Smooth muscle cell (in vitro differentiated cells): Measurements from ENCODE around the gene ACSL3. TPM values are rescaled to one million over a fixed set of nuclear protein-coding genes. Genes with fewer than 3 reads are reported as not detected.

Experiments
- DNase-seq: peaks from one replicate; lab custom pipeline; 2025; ENCODE audit not compliant: unreplicated experiment; lab: John Stamatoyannopoulos, UW
- H2AFZ ChIP-seq: fragments of 200-600 bp; sonication (generic); 2 replicates; pipeline ENCODE4 v1.6.0; 2016; ENCODE audit warnings: antibody characterized with exemption, low read depth, mild to moderate bottlenecking
- H3F3A ChIP-seq: fragments of 200-600 bp; sonication (generic); 2 replicates; pipeline ENCODE4 v1.6.0; 2017; ENCODE audit warnings: antibody characterized with exemption, low read depth
- H3K27ac ChIP-seq: fragments of 200-600 bp; sonication (generic); 2 replicates; pipeline ENCODE4 v1.5.1; 2016; ENCODE audit warnings: low read depth, mild to moderate bottlenecking
- H3K27me3 ChIP-seq: fragments of 200-600 bp; sonication (generic); 2 replicates; pipeline ENCODE4 v1.6.1; 2016; ENCODE audit warnings: low read depth, mild to moderate bottlenecking
- H3K36me3 ChIP-seq: fragments of 200-600 bp; sonication (generic); 2 replicates; pipeline ENCODE4 v1.5.1; 2016; ENCODE audit warnings: low read depth
- H3K4me1 ChIP-seq: fragments of 200-600 bp; sonication (generic); 2 replicates; pipeline ENCODE4 v1.5.1; 2016; ENCODE audit warnings: low read depth
- H3K4me2 ChIP-seq: fragments of 200-600 bp; sonication (generic); 2 replicates; pipeline ENCODE4 v1.6.0; 2016; ENCODE audit warnings: mild to moderate bottlenecking
- H3K4me3 ChIP-seq: fragments of 200-600 bp; sonication (generic); 2 replicates; pipeline ENCODE4 v1.5.1; 2016; ENCODE audit warnings: mild to moderate bottlenecking
- H3K79me2 ChIP-seq: fragments of 200-600 bp; sonication (generic); 2 replicates; pipeline ENCODE4 v1.6.0; 2016; ENCODE audit warnings: low read depth, mild to moderate bottlenecking
- H3K9ac ChIP-seq: fragments of 200-600 bp; sonication (generic); 2 replicates; pipeline ENCODE4 v1.6.0; 2016; ENCODE audit warnings: low read depth
- H3K9me3 ChIP-seq: fragments of 200-600 bp; sonication (generic); replicated peaks from 2 replicates; pipeline ENCODE4 v1.5.1; 2016; ENCODE audit warnings: low read depth
- H4K20me1 ChIP-seq: fragments of 200-600 bp; sonication (generic); 2 replicates; pipeline ENCODE4 v1.6.0; 2016; ENCODE audit warnings: low read depth
- CTCF ChIP-seq: fragments of 200-600 bp; sonication (generic); IDR thresholded peaks from 2 replicates; pipeline ENCODE4 v1.5.1; 2017; ENCODE audit warnings: borderline replicate concordance, mild to moderate bottlenecking, antibody characterized with exemption; ENCODE audit not compliant: insufficient read depth, poor library complexity, severe bottlenecking
- WGBS: methylation state at CpG from one replicate; pipeline ENCODE4 v1.1.7; 2016; ENCODE audit warnings: low lambda C conversion rate; 5-methylcytosine and 5-hydroxymethylcytosine counted together
- polyA plus RNA-seq: library from polyadenylated mRNA; unstranded; fragments of >200 nt; fragmentation: Nextera tagmentation; extraction: Ambion mirVana; gene quantifications from 2 replicates; pipeline ENCODE4 v1.2.1, GENCODE V29; 2016
- total RNA-seq: library from RNA; depleted of rRNA; stranded (reverse); fragments of >200 nt; gene quantifications from 2 replicates; pipeline ENCODE4 v1.2.3, GENCODE V29; 2014

ACSL3 gene
- total and polyA plus RNA-seq, 2 experiments from 2014 or later: 111 to 183 TPM

- peaks cover 100% of the 10 kb centered on the region for H3K79me2 ChIP-seq
- H3K4me1 ChIP-seq: peaks cover 9% of the 10 kb centered on the region
- no peak for DNase-seq
- H3K4me3 ChIP-seq: no peak overlapping the region
- H2AFZ ChIP-seq: no peak overlapping the region
- no peak overlapping the region for H3K9ac ChIP-seq
- H3K27ac ChIP-seq: peak overlapping the region; percentile 67
- no peaks in the 10 kb centered on the region for H3K27me3 ChIP-seq
- peaks cover 16% of the 10 kb centered on the region for H3F3A ChIP-seq
- peaks cover 100% of the 10 kb centered on the region for H4K20me1 ChIP-seq
- peak overlapping the region; percentile 10 for H3K4me2 ChIP-seq
- 88% methylated on average over 3 of the region's 3 CpGs for WGBS
- no peaks in the 10 kb centered on the region for H3K36me3 ChIP-seq
- no peak for TF ChIP-seq CTCF
- no peaks in the 10 kb centered on the region for H3K9me3 ChIP-seq
Observed at GRCh38 chr2:222879604-222879933, 18.7 kb downstream of the ACSL3 start.

GRCh38 chr2:222882484-222882928 lies 21.7 kb downstream of the ACSL3 start:
- H4K20me1 ChIP-seq: peaks cover 100% of the 10 kb centered on the region
- no peak overlapping the region for H3K27ac ChIP-seq
- H3F3A ChIP-seq: peaks cover 10% of the 10 kb centered on the region
- 80% methylated on average over 6 of the region's 6 CpGs for WGBS
- H3K9me3 ChIP-seq: no peaks in the 10 kb centered on the region
- H3K9ac ChIP-seq: no peak overlapping the region
- no peak overlapping the region for H3K4me2 ChIP-seq
- no peak for TF ChIP-seq CTCF
- peaks cover 100% of the 10 kb centered on the region for H3K79me2 ChIP-seq
- H2AFZ ChIP-seq: no peak overlapping the region
- DNase-seq: no peak
- H3K36me3 ChIP-seq: no peaks in the 10 kb centered on the region
- no peaks in the 10 kb centered on the region for H3K27me3 ChIP-seq
- peaks cover 9% of the 10 kb centered on the region for H3K4me1 ChIP-seq
- H3K4me3 ChIP-seq: no peak overlapping the region

DNA sequence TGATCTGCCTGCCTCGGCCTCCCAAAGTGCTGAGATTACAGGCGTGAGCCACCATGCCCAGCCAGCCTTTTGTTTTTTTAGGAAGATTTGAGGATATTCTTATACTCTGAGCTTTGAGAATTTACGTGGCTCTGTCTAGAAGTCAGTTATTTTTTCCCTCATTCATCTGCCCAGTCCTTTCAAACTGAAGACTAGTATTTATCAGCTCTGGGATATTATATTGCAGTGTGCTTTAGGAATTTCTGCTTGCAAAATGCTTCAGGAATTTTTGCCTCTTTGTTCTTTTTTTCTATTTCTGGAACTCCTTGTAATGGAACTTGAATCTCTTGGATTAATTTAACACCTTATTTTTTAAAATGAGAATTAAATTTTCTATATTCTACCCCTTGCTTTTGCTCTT lies 22.6 kb downstream of the ACSL3 start:
- H3K4me2 ChIP-seq: peak overlapping the region; percentile 64
- no peaks in the 10 kb centered on the region for H3K36me3 ChIP-seq
- peaks cover 9% of the 10 kb centered on the region for H3K4me1 ChIP-seq
- H3F3A ChIP-seq: peaks cover 9% of the 10 kb centered on the region
- peak overlapping the region; percentile 79 for H3K27ac ChIP-seq
- H3K9ac ChIP-seq: peak overlapping the region; percentile 51
- no peak overlapping the region for H3K4me3 ChIP-seq
- H3K79me2 ChIP-seq: peaks cover 100% of the 10 kb centered on the region
- no peak overlapping the region for H2AFZ ChIP-seq
- H3K27me3 ChIP-seq: no peaks in the 10 kb centered on the region
- no peaks in the 10 kb centered on the region for H3K9me3 ChIP-seq
- H4K20me1 ChIP-seq: peaks cover 100% of the 10 kb centered on the region
- DNase-seq: no peak
- WGBS: 55% methylated on average over 3 of the region's 3 CpGs
- TF ChIP-seq CTCF: no peak

DNA sequence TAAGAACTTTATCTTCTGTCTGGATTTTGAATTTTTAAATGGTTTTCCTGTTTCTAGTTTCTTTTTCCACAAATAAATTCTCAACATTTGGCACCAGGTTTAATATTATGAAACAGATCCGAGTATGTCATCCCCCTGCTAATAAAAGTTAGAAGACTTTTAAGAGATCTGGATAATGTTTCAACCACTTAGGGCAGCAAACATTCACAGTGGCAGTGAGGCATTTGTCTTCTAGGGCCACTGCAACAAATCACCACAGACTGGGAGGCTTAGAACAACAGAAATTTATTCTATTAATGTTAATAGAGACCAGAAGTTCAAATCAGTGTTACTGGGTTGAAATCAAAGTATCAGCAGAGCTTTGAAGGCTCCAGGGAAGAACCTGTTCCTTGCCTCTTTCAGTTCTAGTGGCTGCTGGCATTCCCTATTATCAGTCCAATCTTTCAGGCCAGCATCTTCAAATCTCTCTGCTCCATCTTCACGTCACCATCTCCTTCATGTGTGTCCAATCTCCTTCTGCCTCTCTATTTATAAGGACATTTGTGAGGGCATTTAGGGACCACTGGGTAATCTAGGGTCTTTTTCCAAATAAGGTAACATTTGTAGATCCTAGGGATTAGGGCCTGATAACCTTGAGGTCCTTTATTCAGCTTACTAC lies 23.4 kb downstream of the ACSL3 start:
- Histone ChIP-seq H2AFZ (no peak overlapping the region), H3K36me3 (no peaks in the 10 kb centered on the region), H3K9me3 (no peaks in the 10 kb centered on the region), H3F3A (peaks cover 9% of the 10 kb centered on the region), H4K20me1 (peaks cover 100% of the 10 kb centered on the region), H3K27me3 (no peaks in the 10 kb centered on the region), H3K9ac (peak overlapping the region; percentile 51), H3K4me3 (no peak overlapping the region), H3K4me1 (peaks cover 9% of the 10 kb centered on the region), H3K79me2 (peaks cover 100% of the 10 kb centered on the region), H3K4me2 (peak overlapping the region; percentile 64), H3K27ac (peak overlapping the region; percentile 79)
- DNase-seq: no peak
- TF ChIP-seq CTCF: no peak
- WGBS: 7% methylated on average over 2 of the region's 2 CpGs
